ENCODE data around the gene ZNF711. TPM values are rescaled to one million over a fixed set of nuclear protein-coding genes. Genes with fewer than 3 reads are reported as not detected.

Gene ZNF711
- total and polyA plus RNA-seq, 2 of the 13 experiments (the other 11 are each of a cell fraction or from before 2014, with no cell fraction given): 3.8 to 6.0 TPM

DNA sequence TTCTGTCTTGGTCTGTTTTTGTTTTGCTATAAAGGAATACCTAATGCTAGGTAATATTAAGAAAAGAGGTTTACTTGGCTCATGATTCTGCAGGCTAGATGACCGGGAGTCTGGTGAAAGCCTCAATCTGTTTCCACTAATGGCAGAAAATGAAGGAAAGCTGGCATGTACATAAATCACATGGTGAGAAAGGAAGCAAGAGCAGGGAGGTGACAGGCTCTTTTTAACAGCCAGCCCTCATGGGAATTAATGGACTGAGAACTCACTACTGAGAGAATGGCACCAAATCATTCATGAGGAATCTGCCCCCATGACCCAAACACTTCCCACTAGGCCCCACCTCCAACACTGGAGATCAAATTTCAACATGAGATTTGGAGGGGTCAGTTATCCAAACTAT is 27.8 kb upstream of the ZNF711 start (continued):
- TF ChIP-seq ZNF275 (CRISPR knock-in tag; IDR thresholded peaks at IDR 0.05; ENCODE audit: borderline replicate concordance) (no peak), ZNF251 (CRISPR knock-in tag; IDR thresholded peaks at IDR 0.05) (no peak), ZNF775 (CRISPR knock-in tag; IDR thresholded peaks at IDR 0.05; ENCODE audit: borderline replicate concordance) (no peak), NFYC (CRISPR knock-in tag; IDR thresholded peaks at IDR 0.05) (no peak), AGO2 (optimal IDR thresholded peaks at IDR 0.05; ENCODE audit: low read depth, low read length) (no peak), SKIL (CRISPR knock-in tag; IDR thresholded peaks at IDR 0.05; ENCODE audit: borderline replicate concordance) (no peak), ZMYM2 (CRISPR knock-in tag; IDR thresholded peaks at IDR 0.05) (no peak), ZNF850 (CRISPR knock-in tag; conservative IDR thresholded peaks at IDR 0.05) (no peak), ZNF652 (CRISPR knock-in tag; IDR thresholded peaks at IDR 0.05; ENCODE audit: borderline replicate concordance, low read depth) (no peak)

DNA sequence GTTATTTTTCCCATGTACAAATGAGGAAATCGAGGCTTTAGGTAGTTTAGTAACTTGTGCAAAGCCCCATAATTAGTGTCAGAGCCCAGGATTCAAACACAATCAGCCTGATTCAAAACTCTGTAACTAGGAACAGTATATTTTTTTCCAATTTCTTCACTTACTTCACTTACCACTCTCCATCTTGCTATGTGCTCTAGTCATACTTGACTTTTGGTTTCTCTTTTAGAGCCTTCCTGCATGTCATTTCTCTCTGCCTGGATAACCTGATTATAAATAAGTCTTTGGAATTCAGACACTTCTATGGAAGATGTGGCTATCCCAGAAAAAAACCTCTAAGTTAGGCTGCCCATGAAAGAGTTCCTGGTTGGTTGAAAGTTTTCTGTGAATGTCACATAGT is 22.4 kb upstream of the ZNF711 start:
- FAIRE-seq: no peak
- Histone ChIP-seq H3K4me2 (ENCODE audit: low read depth, low read length) (no peak overlapping the region), H3K36me3 (replicated peaks in 1 of 2; ENCODE audit: control insufficient read depth in 1 of 2, insufficient read depth in 2 of 2, low read length in 2 of 2) (no peaks in the 10 kb centered on the region), H3K27ac (ENCODE audit: extremely low read length, insufficient read depth, low read length) (no peak overlapping the region), H4K20me1 (ENCODE audit: insufficient read depth, low read length) (no peaks in the 10 kb centered on the region), H3K9ac (ENCODE audit: insufficient read depth, low read depth, low read length) (no peak overlapping the region), H3K4me1 (ENCODE audit: insufficient read depth, low read length) (no peaks in the 10 kb centered on the region), H3K9me3 (ENCODE audit: low read length) (no peaks in the 10 kb centered on the region), H3K4me3 (replicated peaks in 1 of 3; ENCODE audit: insufficient read depth in 1 of 3, low read depth in 2 of 3, low read length in 3 of 3) (no peak overlapping the region), H3K79me2 (ENCODE audit: insufficient read depth, low read length) (no peaks in the 10 kb centered on the region), H2AFZ (ENCODE audit: low read length) (no peak overlapping the region), H3K27me3 (ENCODE audit: control insufficient read depth in 1 of 2, insufficient read depth in 2 of 2, low read length in 2 of 2) (no peaks in the 10 kb centered on the region)
- DNase-seq (ENCODE audit: low spot score): no peak
- ChIA-PET POLR2A (no interaction called here), CTCF (ENCODE audit: low intra/inter-chr PET ratio, low total read pairs) (no interaction called here)
- WGBS (ENCODE audit: low lambda C conversion rate): 0% methylated on average over 1 of the region's 1 CpG
- BruUV-seq (replicated peaks): no TSS peak
- intact Hi-C loops (cut with micrococcal nuclease; ENCODE audit: unreplicated experiment) (no loop called here), in situ Hi-C loops (cut with HindIII; ENCODE audit: extremely low pct_ligation_motif_present, low pct_unique_long_range_greater_than_20kb) (no loop called here)
- TF ChIP-seq TP53 (CRISPR knock-in tag; conservative IDR thresholded peaks at IDR 0.05) (no peak), GLI4 (CRISPR knock-in tag; IDR thresholded peaks at IDR 0.05; ENCODE audit: borderline replicate concordance) (no peak), MNT (IDR thresholded peaks at IDR 0.05) (no peak), ZNF260 (CRISPR knock-in tag; IDR thresholded peaks at IDR 0.05; ENCODE audit: borderline replicate concordance, low read depth) (no peak), KLF9 (CRISPR knock-in tag; IDR thresholded peaks at IDR 0.05; ENCODE audit: low read depth) (no peak), ZNF30 (CRISPR knock-in tag; IDR thresholded peaks at IDR 0.05) (no peak), SMARCC2 (IDR thresholded peaks at IDR 0.05) (no peak), NR2F6 (IDR thresholded peaks at IDR 0.05) (no peak), NR2F6 (CRISPR knock-in tag; IDR thresholded peaks at IDR 0.05) (no peak)
- TF ChIP-seq, protein P1, sequence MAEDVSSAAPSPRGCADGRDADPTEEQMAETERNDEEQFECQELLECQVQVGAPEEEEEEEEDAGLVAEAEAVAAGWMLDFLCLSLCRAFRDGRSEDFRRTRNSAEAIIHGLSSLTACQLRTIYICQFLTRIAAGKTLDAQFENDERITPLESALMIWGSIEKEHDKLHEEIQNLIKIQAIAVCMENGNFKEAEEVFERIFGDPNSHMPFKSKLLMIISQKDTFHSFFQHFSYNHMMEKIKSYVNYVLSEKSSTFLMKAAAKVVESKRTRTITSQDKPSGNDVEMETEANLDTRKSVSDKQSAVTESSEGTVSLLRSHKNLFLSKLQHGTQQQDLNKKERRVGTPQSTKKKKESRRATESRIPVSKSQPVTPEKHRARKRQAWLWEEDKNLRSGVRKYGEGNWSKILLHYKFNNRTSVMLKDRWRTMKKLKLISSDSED (CRISPR knock-in tag; IDR thresholded peaks at IDR 0.05): no peak
- ATAC-seq: no peak
